Kidney epithelial cell (primary cell): ENCODE results near the gene EML5. TPM values are rescaled to one million over a fixed set of nuclear protein-coding genes. Genes with fewer than 3 reads are reported as not detected.
"Not testable (repeated sequence)": the region's sequence is repeated elsewhere in the genome, so short reads cannot be mapped to it uniquely, and the experiment has no call there.

ENCODE experiments used
- DNase-seq: peaks from one replicate; pipeline ENCODE4 v3.0.0-alpha.2; 2010; ENCODE audit warnings: low read depth
- H3K27me3 ChIP-seq: 2 replicates; pipeline ENCODE4 v1.6.0; 2011; ENCODE audit warnings: low read length; ENCODE audit not compliant: control insufficient read depth, insufficient read depth
- H3K36me3 ChIP-seq: 2 replicates; pipeline ENCODE4 v1.5.1; 2011; ENCODE audit warnings: low read length; ENCODE audit not compliant: control insufficient read depth, insufficient read depth
- H3K4me3 ChIP-seq: 2 replicates; pipeline ENCODE4 v1.5.1; 2011; ENCODE audit warnings: low read depth, mild to moderate bottlenecking, control low read depth, low read length
- CTCF ChIP-seq: IDR thresholded peaks from 2 replicates; pipeline ENCODE4 v1.5.1; 2011; ENCODE audit warnings: mild to moderate bottlenecking, moderate library complexity, low read length, control low read depth, inconsistent platforms; ENCODE audit not compliant: insufficient read depth, poor library complexity, severe bottlenecking
- total RNA-seq: library from RNA; depleted of rRNA; stranded (reverse); fragments of >200 nt; gene quantifications from 2 replicates; pipeline ENCODE4 v1.2.3, GENCODE V29; 2015

EML5 gene
- total RNA-seq, 1 donor from 2014 or later = 0.79 TPM

- peaks cover 3% of the 10 kb centered on the region for H3K27me3 ChIP-seq
- peak overlapping the region; percentile 80 for H3K4me3 ChIP-seq
- H3K36me3 ChIP-seq = no peaks in the 10 kb centered on the region
- TF ChIP-seq CTCF = no peak
- no peak for DNase-seq
Observed at GRCh38 chr14:88825078-88825458, 32.3 kb upstream of the EML5 start.

DNA sequence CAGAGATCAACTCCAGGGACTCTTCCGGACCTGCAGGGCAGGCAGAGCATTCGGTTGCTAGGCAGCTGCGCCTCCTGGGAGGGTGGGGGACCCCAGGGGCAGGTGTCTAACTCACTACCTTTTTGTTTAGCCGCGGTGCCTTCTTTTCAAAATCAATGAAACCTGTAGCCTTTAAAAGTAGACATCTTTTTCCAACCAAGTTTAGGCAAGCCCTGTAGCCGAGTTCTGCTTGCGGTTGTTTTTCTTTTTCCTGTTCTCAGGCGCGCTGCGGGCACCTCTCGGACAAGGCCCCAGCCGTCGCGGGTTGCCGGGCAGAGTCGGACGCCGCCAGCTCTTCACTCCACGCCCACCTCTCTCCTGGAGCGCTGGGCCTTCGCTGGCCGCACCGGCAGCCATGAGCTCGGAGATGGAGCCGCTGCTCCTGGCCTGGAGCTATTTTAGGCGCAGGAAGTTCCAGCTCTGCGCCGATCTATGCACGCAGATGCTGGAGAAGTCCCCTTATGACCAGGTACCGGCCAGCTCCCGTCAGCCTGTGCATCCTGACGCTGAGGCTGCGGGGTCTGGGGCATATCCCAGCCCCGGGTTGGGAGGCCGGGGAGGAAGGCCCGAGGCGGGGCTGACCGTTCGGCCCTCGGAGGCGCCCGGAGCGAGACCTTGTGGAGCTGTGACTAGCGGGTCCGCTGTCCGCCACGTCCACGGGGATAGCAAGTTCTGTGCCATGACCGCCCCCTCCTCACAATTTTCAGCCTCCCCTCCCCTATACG is 31.7 kb upstream of the EML5 start, which contains the start of gene TTC8:
TSS of gene TTC8 (plus strand) at position 338 of the 764 bp plus-strand sequence. CDS start at position 395, 57 bp downstream.
- peak within 1 kb of the TSS; percentile 80 for H3K4me3 ChIP-seq
- H3K27me3 ChIP-seq = peaks cover 3% of the 10 kb centered on the region
- no peaks in the 10 kb centered on the region for H3K36me3 ChIP-seq
- peak; percentile 62 for DNase-seq
- TF ChIP-seq CTCF = no peak

GRCh38 chr14:88823968-88824313 is 31.2 kb upstream of the EML5 start:
- H3K27me3 ChIP-seq = peaks cover 3% of the 10 kb centered on the region
- TF ChIP-seq CTCF = no peak
- H3K36me3 ChIP-seq = no peaks in the 10 kb centered on the region
- no peak for DNase-seq
- H3K4me3 ChIP-seq = peak overlapping the region; percentile 80

DNA sequence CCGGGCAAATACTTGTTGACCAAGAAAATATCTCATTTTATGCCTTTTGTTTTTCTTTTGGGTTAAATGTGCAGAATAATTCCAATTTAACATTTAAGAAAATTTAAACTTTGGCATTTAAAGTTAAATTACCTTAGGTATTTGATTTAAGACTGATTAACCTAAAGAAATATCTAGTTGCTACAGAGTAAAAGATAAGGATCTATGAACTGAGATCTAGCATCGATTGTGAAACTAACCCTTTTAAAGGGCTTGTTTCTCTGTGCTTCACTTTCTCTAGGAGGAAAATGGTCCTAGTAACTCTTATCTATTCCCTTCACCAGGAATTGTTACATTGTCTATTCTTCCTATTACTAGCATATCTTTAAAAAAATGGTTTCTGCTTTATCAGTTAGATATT is 29.1 kb upstream of the EML5 start:
- Histone ChIP-seq H3K27me3 (peaks cover 3% of the 10 kb centered on the region), H3K36me3 (no peaks in the 10 kb centered on the region), H3K4me3 (no peak overlapping the region)
- no peak for DNase-seq
- TF ChIP-seq CTCF = no peak

GRCh38 chr14:88821378-88821777 is 28.6 kb upstream of the EML5 start:
- DNase-seq = no peak
- TF ChIP-seq CTCF = no peak
- Histone ChIP-seq H3K4me3 (no peak overlapping the region), H3K36me3 (no peaks in the 10 kb centered on the region), H3K27me3 (peaks cover 3% of the 10 kb centered on the region)

DNA sequence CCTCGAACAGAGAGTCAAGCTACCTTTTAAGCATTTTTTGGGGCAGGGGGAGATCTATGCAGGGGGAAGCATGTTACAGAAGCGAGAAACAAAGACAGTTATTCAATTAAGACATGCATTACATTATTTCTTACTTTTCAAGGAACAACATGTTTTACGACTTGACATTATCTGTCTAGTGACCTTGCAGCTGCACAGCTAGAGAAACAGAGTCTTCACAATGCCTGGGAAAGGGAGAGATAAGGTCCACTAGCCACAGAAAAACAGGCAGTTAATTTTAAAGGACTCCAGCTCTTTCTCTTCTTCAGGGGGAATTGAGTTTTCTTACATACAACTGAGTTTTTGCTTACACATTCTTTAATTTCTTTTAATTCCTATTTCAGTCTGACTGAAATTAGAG is 26.9 kb upstream of the EML5 start:
- not testable (repeated sequence) for H3K27me3 ChIP-seq, DNase-seq, H3K36me3 ChIP-seq, H3K4me3 ChIP-seq
